Small intestine (tissue), 7 donors: Measurements from ENCODE around the gene OR5B12. TPM values are rescaled to one million over a fixed set of nuclear protein-coding genes. Genes with fewer than 3 reads are reported as not detected.
A peak's percentile ranks its signal among the peaks of the same experiment; 100 is the strongest.
"Not testable (repeated sequence)": the region's sequence is repeated elsewhere in the genome, so short reads cannot be mapped to it uniquely, and the experiment has no call there.

Source experiments
- DNase-seq, 2 donors: peaks; one replicate each; pipeline versions ENCODE4 v3.0.0 to v3.0.0-alpha.2; 2013
- FAIRE-seq: peaks from 2 replicates; lab custom pipeline; 2012; peaks lifted over from hg19 to GRCh38; lab: Jason Lieb, UNC
- H3K27ac ChIP-seq, 3 donors: one replicate each; pipeline ENCODE4 v1.5.1; 2013; ENCODE audit warnings: low read length in 2 of 3, mild to moderate bottlenecking in 2 of 3, control low read depth in 1 of 3, inconsistent platforms in 1 of 3, low read depth in 1 of 3, moderate library complexity in 1 of 3
- H3K27me3 ChIP-seq, 3 donors: one replicate each; pipeline ENCODE4 v1.6.1; 2013; ENCODE audit warnings: low read length in 3 of 3, inconsistent platforms in 1 of 3; ENCODE audit not compliant: control insufficient read depth in 3 of 3, insufficient read depth in 3 of 3
- H3K36me3 ChIP-seq, 3 donors: one replicate each; pipeline ENCODE4 v1.6.1; 2013; ENCODE audit warnings: low read length in 3 of 3, inconsistent platforms in 1 of 3, low read depth in 1 of 3, mild to moderate bottlenecking in 1 of 3, moderate library complexity in 1 of 3; ENCODE audit not compliant: control insufficient read depth in 3 of 3, insufficient read depth in 2 of 3
- H3K4me1 ChIP-seq, 3 donors: one replicate each; pipeline ENCODE4 v1.6.1; 2013; ENCODE audit warnings: low read length in 2 of 3, inconsistent platforms in 1 of 3, low read depth in 1 of 3, mild to moderate bottlenecking in 1 of 3, moderate library complexity in 1 of 3; ENCODE audit not compliant: control insufficient read depth in 3 of 3, insufficient read depth in 2 of 3
- H3K4me3 ChIP-seq, 3 donors: one replicate each; pipeline ENCODE4 v1.5.1; 2013; ENCODE audit warnings: low read length in 3 of 3, control low read depth in 1 of 3, inconsistent platforms in 1 of 3, low read depth in 1 of 3, mild to moderate bottlenecking in 1 of 3, moderate library complexity in 1 of 3
- H3K9me3 ChIP-seq, 2 donors: one replicate each; pipeline ENCODE4 v1.6.1; 2013; ENCODE audit warnings: low read depth in 1 of 2, low read length in 1 of 2; ENCODE audit not compliant: control insufficient read depth in 2 of 2, insufficient read depth in 1 of 2
- WGBS, 3 donors: extraction: QIAGEN DNeasy Blood & Tissue Kit; methylation state at CpG; one replicate each; pipeline ENCODE4 v1.1.7; 2013; 5-methylcytosine and 5-hydroxymethylcytosine counted together
- polyA plus RNA-seq, 4 donors: library from polyadenylated mRNA; stranded (reverse) in 3 of 4; unstranded in 1 of 4; fragments of 200-250 nt in 3 of 4; fragments of 120-200 nt in 1 of 4; gene quantifications; one replicate each; pipeline versions ENCODE4 v1.2.1 to v1.2.3, GENCODE V29; 2013
- donor health status: healthy with polysubstance abuse.
- donor health status: control.
- donor health status: control.
- donor health status: Bipolar disorder and iron deficiency.
- donor health status: healthy.

OR5B12 gene
- polyA plus RNA-seq, 4 donors, result not detected

DNA sequence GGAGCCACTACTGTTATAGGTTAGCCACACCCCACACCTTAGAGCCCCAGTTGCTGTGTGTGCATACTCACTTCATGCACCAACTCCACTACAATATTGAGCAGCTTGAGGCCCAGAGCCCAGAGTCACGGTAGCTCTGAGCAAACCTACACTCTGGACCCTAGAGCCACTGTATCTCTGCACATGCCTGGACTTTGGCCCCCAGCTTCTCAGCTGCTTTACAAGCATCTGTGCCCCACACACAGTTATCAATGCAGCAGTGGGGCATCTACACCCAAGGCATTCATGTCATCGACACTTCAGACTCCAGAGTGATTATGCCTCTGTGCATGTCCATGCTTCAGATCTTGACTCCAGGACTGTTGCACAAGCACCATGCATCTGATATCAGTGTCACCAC lies 2.3 kb upstream of the OR5B12 start:
- H3K4me3 ChIP-seq, result no peak overlapping the region
- H3K27me3 ChIP-seq, result no peaks in the 10 kb centered on the region
- no peaks in the 10 kb centered on the region for H3K4me1 ChIP-seq
- peaks cover 0 to 27% of the 10 kb centered on the region in 2 donors for H3K9me3 ChIP-seq
- no peaks in the 10 kb centered on the region for H3K36me3 ChIP-seq
- FAIRE-seq, result no peak
- 21 to 71% (median 49%) methylated on average over 2 of the region's 2 CpGs for WGBS, 3 donors
- DNase-seq, result peak; percentile 5 to 56
- H3K27ac ChIP-seq, result no peak overlapping the region

DNA sequence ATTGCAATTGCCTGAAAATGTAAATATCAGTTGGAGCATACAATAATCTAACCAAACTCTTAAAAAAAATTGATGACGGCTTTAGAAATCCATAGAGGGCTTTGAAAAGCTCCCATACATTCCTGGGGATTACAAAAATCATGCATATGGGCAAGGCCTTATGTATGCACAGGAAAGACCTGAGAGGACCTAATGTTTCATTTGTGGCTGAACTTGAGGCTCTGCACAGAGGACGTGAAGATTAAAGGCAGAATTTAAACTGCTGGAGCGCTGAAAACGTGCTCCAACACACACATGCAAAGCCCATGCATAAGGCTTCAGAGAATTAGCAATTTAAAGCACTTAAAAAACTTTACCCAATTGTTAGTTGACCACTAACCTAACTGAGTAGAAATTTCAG lies 3.5 kb downstream of the OR5B12 start:
- 24 to 43% (median 33%) methylated on average over 4 of the region's 4 CpGs for WGBS, 3 donors
- Histone ChIP-seq H3K27me3 (no peaks in the 10 kb centered on the region), H3K36me3 (no peaks in the 10 kb centered on the region), H3K27ac (no peak overlapping the region), H3K4me1 (no peaks in the 10 kb centered on the region), H3K4me3 (no peak overlapping the region), H3K9me3 (no peaks in the 10 kb centered on the region)
- DNase-seq, result no peak
- FAIRE-seq, result no peak

DNA sequence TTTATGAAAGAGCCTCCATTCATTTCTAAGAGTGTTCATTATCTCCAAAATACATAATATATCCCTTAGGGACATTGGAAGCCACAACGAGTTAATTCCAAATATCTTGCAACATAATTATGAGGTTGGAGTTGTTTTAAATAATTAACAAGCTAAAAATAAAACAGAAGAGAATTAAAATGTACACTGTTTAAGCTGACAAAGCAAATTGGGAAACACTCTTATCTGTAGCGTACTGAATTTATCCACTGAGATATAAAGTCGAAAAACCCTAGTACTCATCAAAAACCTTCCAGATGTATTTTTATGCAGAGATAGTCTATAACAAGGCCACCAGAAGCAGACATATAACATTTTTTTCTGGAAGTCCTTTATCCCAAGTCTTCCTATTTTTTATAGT lies 7.8 kb downstream of the OR5B12 start:
- H3K4me1 ChIP-seq, result no peaks in the 10 kb centered on the region
- WGBS, 3 donors, result 85 to 87% (median 86%) methylated on average over 3 of the region's 3 CpGs
- FAIRE-seq, result no peak
- no peak overlapping the region for H3K4me3 ChIP-seq
- no peaks in the 10 kb centered on the region for H3K9me3 ChIP-seq
- DNase-seq, result no peak
- H3K36me3 ChIP-seq, result no peaks in the 10 kb centered on the region
- H3K27me3 ChIP-seq, result no peaks in the 10 kb centered on the region
- no peak overlapping the region for H3K27ac ChIP-seq

DNA sequence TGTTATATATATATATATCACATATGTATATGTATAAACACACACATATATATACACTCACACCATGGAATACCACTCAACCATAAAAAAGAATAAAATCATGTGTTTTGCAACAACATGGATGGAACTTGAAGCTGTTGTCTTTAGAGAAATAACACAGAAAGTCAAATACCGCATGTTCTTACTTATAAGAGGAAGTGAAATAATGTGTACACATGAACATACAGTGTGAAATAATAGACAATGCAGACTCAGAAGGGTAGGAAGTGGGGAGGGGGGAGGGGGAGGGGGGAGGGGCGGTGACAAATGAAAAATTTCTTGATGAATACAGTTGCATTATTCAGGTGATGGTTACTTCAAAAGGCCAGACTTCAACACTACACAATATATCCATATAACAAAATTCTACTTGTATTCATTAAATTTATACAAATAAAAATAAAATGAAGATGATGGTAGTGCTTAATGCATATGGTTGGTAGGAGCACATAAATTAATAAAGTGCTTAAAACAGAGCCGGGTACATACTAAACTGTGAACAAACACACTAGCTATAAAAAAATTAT lies 8.3 kb downstream of the OR5B12 start:
- no peak for DNase-seq
- Histone ChIP-seq H3K4me3 (no peak overlapping the region), H3K27ac (no peak overlapping the region), H3K36me3 (no peaks in the 10 kb centered on the region), H3K27me3 (no peaks in the 10 kb centered on the region), H3K4me1 (no peaks in the 10 kb centered on the region), H3K9me3 (no peaks in the 10 kb centered on the region)
- WGBS, 3 donors, result 49 to 76% (median 63%) methylated on average over 3 of the region's 3 CpGs
- FAIRE-seq, result no peak

DNA sequence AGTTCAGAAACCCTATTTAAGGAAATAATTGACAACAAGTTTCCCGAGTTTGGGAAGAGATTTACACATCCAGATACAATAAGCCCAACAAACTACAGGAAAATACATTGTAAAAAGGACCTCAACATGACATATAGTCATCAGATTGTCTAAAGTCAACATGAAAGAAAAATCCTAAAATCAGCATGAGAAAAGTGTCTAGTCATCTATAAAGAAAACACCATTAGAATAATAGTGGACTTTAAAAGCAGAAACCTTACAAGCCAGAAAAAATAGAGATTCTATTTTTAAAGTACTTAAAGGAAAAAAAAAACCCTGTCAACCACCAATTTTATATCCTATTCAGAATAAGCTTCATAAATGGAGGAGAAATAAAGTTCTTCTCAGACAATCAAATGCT lies 12.8 kb downstream of the OR5B12 start:
- Histone ChIP-seq H3K27me3 (no peaks in the 10 kb centered on the region), H3K36me3 (no peaks in the 10 kb centered on the region), H3K4me3 (no peak overlapping the region), H3K9me3 (no peaks in the 10 kb centered on the region), H3K4me1 (no peaks in the 10 kb centered on the region), H3K27ac (no peak overlapping the region)
- DNase-seq (no peak), FAIRE-seq (no peak)
- 10 to 50% (median 39%) methylated on average over 1 of the region's 1 CpG for WGBS, 3 donors

DNA sequence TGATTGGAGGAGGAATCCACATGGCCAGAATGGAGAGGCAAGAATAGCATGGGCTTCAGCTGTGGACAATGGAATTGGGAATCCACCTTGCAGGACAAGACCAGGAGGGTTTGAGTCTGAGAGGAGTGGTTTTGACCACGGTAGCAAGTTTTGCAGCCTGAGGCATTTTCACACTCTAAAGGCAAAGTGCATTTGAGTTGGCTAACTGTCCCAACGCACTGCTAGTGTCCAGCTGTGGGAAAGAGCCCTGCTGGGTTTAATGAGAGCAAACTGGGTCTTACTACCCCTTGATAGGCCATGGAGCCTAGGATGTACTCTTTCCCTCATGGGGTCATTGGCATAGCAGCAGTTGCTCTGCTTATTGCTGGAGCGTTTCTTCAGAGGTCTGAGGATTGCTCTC lies 14.0 kb downstream of the OR5B12 start, which contains the start of gene OR5B2:
TSS of gene OR5B2 (minus strand) at position 101 of the 400 bp plus-strand sequence. CDS start 4,860 bp downstream, outside the sequence.
- WGBS, 3 donors, result 51 to 75% (median 61%) methylated on average over 3 of the region's 3 CpGs
- no peak within 1 kb of the TSS for H3K27ac ChIP-seq
- no peaks in the 10 kb centered on the region for H3K9me3 ChIP-seq
- no peaks in the 10 kb centered on the region for H3K36me3 ChIP-seq
- no peak for FAIRE-seq
- H3K27me3 ChIP-seq, result no peaks in the 10 kb centered on the region
- H3K4me1 ChIP-seq, result no peaks in the 10 kb centered on the region
- DNase-seq, result no peak
- H3K4me3 ChIP-seq, result no peak within 1 kb of the TSS

DNA sequence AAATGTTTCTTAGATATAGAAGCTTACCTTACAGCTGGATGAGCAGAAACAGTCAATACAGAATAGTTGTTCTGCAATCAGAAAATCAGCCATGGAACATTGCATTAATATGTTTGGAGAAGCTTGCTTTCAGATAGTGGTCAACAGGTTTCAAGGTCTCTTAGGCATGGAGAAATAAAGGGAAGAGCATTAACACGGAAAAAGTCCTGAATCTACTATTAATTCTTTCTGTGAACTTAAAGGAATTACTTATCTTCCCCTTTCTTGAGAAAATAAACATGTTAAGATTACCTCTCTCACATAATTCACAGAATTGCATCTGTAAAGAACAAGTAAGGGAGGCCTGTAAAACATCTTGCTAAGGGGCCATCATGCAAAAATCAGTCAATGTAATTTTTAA lies 35.3 kb downstream of the OR5B12 start, which contains the start of gene OR5B3:
TSS of gene OR5B3 (minus strand) at position 101 of the 400 bp plus-strand sequence. CDS start 3,465 bp downstream, outside the sequence.
- H3K36me3 ChIP-seq, result no peaks in the 10 kb centered on the region
- H3K9me3 ChIP-seq, result peaks cover 0 to 14% of the 10 kb centered on the region in 2 donors
- H3K27ac ChIP-seq, result no peak within 1 kb of the TSS
- FAIRE-seq (no peak), DNase-seq (no peak)
- H3K4me3 ChIP-seq, result no peak within 1 kb of the TSS
- no peaks in the 10 kb centered on the region for H3K27me3 ChIP-seq
- H3K4me1 ChIP-seq, result no peaks in the 10 kb centered on the region
- WGBS, 3 donors, result 51 to 62% (median 59%) methylated on average over 1 of the region's 1 CpG

DNA sequence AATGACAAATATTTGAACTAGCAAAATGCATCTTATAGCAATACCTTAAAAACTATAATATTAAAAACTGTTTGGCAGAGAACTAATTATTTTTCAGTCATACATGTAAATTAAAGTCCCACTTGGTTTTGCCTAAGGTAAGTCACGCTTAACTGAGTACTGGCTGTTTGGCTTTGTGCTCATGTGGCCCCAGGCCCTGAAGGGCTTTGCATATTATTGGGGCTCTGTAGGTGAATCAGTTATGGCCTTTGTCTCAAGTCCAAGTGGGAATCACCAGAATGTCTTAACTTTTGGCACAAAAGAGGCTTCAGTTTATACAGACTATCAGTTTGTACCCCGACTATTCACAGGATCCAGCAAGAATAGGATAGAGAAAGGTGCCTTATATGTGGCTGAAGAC lies 42.4 kb downstream of the OR5B12 start:
- FAIRE-seq, H3K27ac ChIP-seq, H3K27me3 ChIP-seq, H3K4me3 ChIP-seq, H3K36me3 ChIP-seq, H3K9me3 ChIP-seq, H3K4me1 ChIP-seq, DNase-seq: not testable (repeated sequence)
- 67 to 74% (median 67%) methylated on average over 1 of the region's 2 CpGs for WGBS, 3 donors

DNA sequence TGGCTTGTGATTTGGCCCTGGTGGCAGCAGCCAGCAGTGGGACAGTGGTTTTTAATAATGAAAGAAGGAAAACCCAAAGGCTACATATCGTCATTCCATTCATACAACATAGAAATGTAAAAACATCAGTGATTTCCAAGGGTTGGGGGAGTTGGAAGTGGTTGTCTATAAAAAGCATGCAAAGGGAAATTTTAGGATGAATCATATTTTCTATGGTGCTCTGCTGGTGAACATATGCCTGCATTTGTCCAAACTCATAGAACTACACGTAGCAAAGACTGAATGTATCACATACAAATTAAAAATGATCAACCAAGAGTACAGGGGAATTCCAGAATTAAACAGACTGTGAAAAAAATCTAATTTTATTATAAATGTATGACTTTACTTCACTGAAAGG lies 46.5 kb downstream of the OR5B12 start:
- no peaks in the 10 kb centered on the region for H3K36me3 ChIP-seq
- no peak overlapping the region for H3K27ac ChIP-seq
- 67 to 77% (median 77%) methylated on average over 2 of the region's 2 CpGs for WGBS, 3 donors
- DNase-seq (no peak), FAIRE-seq (no peak)
- H3K9me3 ChIP-seq, result peaks cover 0 to 7% of the 10 kb centered on the region in 2 donors
- no peaks in the 10 kb centered on the region for H3K27me3 ChIP-seq
- H3K4me3 ChIP-seq, result no peak overlapping the region
- no peaks in the 10 kb centered on the region for H3K4me1 ChIP-seq
